HG02588 (cell line): ENCODE measurements around the gene POU6F2.
A peak's percentile ranks its signal among the peaks of the same experiment; 100 is the strongest.
"Not testable (repeated sequence)": the region's sequence is repeated elsewhere in the genome, so short reads cannot be mapped to it uniquely, and the experiment has no call there.

Experiments used
- ATAC-seq: cut with Tn5 transposase; IDR thresholded peaks from one replicate; pipeline ENCODE4 v1.9.1; 2021; ENCODE audit warnings: mild to moderate bottlenecking, moderate library complexity; ENCODE audit not compliant: unreplicated experiment

Gene POU6F2

DNA sequence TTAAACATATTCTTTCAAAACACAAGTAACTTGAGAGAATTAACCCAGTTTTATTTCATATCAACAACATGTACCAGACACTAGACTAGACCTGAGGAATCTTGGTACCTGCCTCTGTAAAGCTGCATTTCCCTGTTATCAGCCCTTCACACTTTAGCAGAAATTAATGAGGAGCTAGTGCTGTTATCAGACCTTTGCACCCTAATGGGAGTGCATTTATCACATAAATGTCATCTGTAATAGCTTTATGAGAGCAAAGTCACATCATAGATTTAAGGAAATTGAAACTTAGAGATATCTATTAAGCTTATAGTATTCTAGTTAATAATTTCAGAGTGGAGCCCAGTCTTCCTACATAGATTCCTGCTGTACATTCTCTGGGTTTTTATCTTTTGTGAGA is 318.1 kb downstream of the POU6F2 start:
- no peak for ATAC-seq

DNA sequence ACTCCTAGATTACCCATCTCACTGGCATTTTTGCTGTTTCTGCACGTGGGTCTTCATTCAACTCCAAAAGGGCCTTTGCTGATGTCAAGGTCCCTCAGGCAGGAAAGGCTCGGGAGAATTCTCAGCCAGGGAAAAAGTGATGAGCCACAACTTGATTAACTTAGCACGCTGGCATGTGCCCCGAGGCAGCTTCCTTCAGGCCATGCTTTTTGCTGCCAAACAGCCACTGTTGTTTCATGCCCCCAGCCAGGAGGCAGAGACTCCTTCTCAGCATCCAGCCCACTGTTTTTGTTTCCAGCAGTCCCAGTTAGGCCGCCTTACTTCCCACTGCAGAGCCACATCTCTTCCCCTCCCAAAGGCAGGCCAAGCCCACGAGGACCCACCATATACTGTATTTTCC is 322.0 kb downstream of the POU6F2 start:
- ATAC-seq = no peak

DNA sequence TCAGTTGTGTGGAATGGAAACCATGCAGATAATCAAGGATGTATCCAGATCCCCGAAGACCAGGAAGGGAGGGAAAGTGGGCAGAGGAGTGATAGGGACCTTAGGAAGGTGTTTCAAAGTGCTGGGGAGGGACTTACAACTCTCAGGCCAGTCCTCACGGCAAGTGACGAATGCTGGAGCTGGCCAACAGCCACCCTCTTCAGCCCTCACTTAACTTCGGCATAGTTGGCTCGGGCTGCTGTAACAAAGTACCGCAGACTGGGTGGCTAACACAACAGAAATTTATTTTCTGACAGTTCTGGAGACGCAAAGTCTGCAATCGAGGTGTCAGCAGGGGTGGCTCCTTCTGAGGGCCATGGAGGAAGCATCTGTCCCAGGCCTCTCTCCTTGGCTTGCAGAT is 322.6 kb downstream of the POU6F2 start:
- ATAC-seq = no peak

DNA sequence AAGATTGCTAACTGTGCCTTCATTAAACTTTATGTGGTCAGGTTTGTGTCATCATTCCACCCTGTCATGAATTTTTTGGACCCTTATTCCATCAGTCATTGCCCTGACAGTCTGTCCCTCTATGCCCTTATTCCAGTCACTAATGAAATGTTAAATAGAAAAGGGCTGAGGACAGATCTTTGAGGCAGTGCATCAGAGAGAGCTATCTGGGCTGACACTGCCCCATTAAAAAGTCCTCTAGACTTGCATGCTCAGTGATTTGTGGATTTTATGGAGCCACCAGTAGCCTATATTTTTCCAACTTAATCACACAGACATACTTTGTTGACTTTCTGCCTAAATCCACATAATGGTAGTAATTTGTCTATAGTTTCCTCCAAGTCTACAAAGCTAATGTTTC is 323.8 kb downstream of the POU6F2 start:
- no peak for ATAC-seq

GRCh38 chr7:39304178-39304577 is 326.5 kb downstream of the POU6F2 start:
- no peak for ATAC-seq

DNA sequence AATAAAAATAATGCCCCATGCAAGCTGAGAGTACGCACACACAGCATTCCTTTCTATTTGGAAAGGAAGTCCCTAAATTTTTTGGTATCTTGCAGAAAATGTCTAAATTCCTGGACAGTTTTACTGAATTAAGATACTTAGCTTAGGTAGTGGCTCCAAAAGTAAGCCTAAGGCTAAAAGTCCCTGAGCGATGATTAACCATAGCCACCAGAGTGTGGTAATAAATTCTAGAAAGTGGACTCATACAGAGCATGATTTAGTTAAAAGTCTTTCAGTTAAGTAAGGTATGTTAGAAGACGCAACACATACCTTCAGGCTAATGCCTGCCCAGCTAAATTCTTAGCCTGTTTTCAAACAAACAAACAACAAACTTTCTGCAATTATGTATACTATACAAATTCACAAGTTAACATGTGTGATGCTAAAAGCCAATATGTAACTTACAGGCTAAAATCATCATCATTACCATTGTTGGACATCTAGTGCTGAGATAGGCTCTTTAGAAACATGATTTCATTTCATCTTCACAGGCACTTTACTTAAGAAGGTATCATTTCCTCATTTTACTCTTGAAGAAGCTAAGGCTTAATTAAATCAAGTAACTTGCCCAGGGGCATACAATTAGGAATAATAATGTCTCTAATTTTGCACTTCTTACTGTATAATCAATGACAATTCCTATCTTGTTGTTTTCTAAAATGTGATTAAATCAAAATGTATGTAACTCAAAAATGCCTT is 327.1 kb downstream of the POU6F2 start:
- ATAC-seq = no peak

- no peak for ATAC-seq
Observed at GRCh38 chr7:39306016-39306570, 328.4 kb downstream of the POU6F2 start.

- no peak for ATAC-seq
Observed at GRCh38 chr7:39310699-39311098, 333.0 kb downstream of the POU6F2 start.

DNA sequence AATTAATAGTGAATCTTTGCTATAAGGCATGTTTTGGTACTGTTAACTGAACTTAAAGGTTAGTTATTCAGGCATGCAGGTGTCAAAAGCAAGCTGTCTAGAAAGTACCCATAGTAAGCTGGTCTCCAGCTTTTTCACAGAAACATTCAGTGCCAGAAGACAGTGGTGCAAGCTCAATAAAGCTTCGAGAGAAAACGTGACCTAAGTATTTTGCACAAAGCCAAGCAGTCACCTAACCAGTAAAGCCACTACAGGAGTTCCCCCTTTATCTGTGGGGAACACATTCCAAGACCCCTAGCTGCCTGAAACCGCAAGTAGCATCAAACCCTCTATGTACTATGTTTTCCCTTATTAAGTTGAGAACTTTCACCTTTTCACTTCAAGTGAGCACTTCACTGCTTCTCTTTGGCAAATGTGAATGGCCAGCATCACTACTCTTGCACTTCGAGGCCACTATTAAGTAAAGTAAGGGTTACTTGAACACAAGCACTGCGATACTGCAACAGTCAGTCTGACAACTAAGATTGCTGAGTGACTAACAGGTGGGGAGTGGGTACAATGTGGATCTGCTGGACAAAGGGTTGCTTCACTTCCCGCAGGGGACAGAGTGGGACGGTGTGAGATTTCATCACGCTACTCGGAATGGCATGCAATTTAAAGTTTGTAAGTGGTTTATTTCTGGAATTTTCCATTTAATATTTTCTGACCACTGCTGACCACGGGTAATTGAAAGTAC is 334.7 kb downstream of the POU6F2 start:
- ATAC-seq = no peak

- no peak for ATAC-seq
Observed at GRCh38 chr7:39313376-39313775, 335.7 kb downstream of the POU6F2 start.

DNA sequence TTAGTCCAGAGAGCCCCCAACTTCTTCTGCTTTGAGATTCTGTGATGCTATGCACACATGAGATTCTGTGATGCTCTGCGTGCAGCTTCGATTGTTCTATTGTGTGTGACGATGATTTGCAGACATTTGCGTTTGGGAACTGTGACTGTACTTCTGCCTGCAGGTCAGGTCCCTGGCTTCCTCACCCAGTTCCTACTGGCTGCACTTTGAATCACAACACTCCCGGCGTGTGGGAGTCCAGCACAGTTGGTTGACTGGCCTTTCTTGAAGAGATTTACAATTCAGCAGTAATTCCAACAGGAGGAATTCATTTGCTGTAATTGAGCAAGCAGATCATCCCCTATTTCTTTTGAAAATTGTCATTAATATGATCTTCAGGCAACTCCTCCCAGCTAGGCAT is 336.3 kb downstream of the POU6F2 start:
- no peak for ATAC-seq

DNA sequence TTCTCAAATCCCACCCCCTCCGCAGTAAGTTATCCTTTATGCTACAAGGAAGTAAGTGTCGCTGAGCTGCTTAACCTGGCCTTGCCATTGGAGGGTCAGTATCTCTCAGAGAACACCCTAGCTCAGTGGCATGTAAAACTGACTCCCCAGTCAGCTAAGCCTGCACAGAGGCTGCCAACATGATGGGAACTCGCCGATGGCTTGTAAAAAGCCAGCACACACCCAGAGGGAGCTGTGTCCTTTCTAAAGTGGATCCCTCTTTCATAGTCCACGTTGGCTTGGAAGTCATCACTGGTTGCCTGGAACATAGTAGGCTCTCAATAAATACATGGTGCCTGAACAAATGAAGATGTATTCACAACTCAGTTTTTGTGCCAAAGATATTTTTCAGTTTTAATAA is 339.4 kb downstream of the POU6F2 start:
- ATAC-seq = no peak

DNA sequence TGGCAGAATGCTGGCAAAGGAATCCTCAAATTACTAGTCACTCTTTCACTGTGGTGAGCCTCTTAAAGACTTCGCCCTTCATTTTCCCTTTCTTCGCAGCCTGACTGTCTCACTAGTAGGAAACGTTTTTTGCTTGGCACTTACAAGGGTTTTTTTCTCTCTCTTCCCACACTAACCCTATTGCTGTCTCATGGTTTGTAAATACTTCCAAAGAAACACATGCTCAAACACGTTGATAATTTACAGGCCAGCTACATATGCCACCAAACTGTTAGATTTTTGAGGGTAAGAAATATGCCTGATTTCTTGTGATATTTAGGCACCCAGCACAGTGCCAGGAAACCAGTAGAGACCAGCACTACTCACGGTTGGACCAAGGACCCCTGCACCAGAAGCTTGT is 340.2 kb downstream of the POU6F2 start:
- no peak for ATAC-seq

DNA sequence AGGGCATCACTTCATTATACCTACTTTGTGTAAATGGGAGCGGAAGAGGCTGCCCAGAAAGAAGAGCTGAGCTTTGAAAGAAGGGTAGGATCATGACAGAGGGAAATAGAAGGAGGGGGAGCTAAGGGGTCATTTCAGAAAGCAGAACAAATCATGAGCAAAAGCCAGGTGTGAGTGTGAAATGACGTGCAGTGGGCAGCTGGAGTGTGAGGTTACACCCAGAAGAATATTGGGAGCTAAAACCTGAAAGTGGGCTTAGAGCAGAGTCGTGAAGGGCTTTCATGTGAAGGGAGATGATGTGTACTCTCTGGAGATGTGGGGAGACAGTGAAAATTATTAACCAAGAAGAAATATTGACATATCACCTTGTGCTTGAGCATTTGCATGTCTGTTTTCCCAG is 343.5 kb downstream of the POU6F2 start:
- ATAC-seq = no peak

DNA sequence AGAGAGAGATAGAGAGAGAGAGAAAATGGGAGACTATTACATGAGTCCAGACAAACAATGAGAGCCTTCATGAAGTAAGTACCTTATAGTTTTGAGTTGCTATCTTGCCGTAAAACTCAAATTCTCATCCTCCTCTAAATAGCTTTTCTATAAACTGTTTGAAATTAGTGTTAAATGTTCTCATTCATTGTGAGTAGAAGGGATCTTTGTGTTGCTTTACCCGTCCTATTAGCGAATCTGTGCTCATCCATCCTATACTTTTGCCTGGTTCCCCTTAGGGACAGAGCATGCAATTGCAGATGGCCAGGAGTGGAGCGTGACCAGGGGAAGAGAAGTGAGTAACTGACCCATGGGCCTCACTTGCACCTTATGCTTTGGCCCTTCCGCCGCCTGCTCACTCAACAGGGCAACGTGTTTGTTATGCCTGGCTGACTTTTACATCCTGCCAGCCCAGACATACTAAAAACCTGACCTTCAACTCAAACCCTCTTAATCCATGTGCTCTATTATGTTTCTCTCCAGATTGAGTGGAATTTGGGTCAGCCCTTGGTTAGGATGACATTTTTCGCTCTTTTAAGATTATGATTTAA is 344.3 kb downstream of the POU6F2 start:
- ATAC-seq = peak; percentile 56

DNA sequence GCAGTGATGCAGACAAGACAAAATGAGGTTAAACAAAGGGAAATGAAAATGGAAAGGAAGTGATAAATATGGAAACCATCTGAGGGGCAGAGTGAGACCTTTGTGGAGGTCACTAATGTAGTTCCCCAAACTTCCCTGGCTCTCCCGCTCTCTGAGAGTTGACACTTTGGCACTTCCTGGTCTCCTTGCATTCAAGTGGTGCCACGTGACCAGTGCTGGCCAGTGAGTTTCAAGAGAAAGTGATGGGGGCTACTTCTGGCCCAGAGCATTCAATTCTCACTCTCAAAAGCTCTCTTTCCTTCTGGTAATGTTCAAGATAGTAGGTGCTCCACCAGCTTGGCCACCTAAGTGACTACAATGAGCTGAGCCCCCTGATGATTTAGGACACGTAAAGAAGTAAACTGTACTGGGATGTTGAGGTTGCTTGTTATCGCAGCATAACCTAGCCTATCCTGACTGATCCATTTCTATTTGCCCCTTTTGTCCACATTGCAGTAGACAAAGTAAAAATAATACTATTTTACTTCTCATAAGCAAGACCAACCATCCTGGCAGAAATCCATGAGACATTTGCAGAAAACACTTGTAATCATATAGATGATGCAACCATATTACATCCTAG is 346.5 kb downstream of the POU6F2 start:
- no peak for ATAC-seq

GRCh38 chr7:39331607-39332006 is 353.9 kb downstream of the POU6F2 start:
- ATAC-seq = not testable (repeated sequence)

DNA sequence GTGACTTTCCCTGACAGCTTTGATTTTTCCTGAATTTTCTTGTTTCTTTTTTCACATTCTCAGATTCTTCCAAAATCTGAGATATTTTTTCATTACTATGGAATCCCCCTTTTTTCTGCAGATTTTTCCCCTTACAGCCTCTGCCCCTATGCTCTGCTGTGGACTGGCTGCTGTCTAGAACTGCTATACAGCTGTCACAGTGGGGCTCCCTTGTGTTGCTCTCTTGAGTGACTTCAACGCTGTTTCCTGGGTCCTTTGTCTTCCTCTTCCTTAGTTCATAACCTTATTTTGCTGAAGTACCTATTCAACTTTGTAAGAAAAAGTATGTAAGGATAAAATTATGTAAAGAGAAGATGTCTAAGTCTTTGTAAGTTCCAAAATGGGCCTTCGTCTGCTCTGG is 354.4 kb downstream of the POU6F2 start:
- no peak for ATAC-seq

GRCh38 chr7:39333701-39334100 is 356.0 kb downstream of the POU6F2 start:
- ATAC-seq = no peak

DNA sequence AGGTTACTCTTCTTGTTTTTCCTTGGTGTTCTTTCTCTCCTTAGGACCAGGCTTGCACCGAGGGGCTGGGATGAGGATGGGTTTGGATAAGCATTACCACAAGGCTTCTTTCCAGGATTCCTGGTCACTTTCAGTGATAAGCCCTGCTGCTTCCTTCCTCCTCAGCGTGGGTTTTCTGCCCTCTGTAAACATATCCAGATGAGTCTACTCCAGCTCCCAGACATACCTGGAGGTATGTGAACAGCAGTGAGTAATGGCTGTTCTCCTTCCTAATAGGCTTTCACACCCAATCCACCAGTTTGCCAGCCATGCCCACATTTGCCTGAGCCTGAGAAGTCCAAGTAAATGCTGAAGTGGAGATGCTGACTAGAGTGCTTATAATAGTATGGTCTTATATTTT is 358.7 kb downstream of the POU6F2 start:
- no peak for ATAC-seq

DNA sequence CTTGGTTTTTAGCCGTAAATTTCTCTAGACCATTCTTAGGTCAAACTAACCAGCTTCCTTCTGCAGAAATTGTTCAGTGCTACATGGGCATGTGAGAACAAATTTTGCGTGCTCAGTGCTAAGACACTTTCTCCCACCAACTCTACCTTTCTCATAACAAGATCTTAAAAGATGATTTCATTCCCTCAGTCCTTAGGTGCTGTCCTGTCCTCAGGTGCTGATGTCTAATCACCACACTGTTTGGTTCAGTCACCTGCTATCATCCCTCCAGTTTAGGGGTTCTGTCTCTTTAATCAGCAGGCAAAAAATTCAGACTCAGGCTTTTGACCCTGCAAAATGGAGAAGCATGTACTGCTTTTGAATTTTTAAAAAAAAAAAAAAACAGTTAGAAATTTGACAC is 361.0 kb downstream of the POU6F2 start:
- ATAC-seq = no peak
